Heart left ventricle (tissue), 13 donors: ENCODE results near the gene CHRNE.

Experiments used
- CTCF ChIP-seq, 12 donors: fragments of 200-600 bp; sonication (generic) in 4 of 12; IDR thresholded peaks; one replicate each; pipeline versions ENCODE4 v1.5.0 to v1.8.0; 2018 to 2022; ENCODE audit warnings: antibody characterized with exemption in 12 of 12, mild to moderate bottlenecking in 5 of 12
- POLR2A ChIP-seq, 2 donors: fragments of 450-650 bp; IDR thresholded peaks; one replicate each; pipeline ENCODE4 v1.6.1; 2017; ENCODE audit warnings: antibody characterized with exemption in 2 of 2, mild to moderate bottlenecking in 2 of 2, moderate library complexity in 2 of 2
- donor health status: ischemic (EF 13 %, LVEDD 7.1; RV severe dilation, severe dysfunction).
- donor health status: DM: no; HTN: yes; CAD: no.
- donor health status: DM: no; HTN: no; CAD: no.
- donor health status: ischemic (EF 25% LVEDD 6.9; RV normal size, moderate dysfunction).
- donor health status: ischemic (EF 25% LVEDD 5.7; RV mildly dilated, moderate dysfunction).
- donor health status: ischemic (EF 35%, LVEDD 5.7; RV mildly dilated, moderate dysfunction).
- donor health status: nonischemic (EF 11% LVEDD 7.7; RV severe dilation, severe dysfunction).
- donor health status: DM: yes; HTN: yes; CAD: no.
- donor health status: PGD.
- donor health status: ischemic (EF 29% LVEDD 5.4; RV normal size, mild dysfunction).
- donor health status: nonischemic (EF 23%, LVEDD 6.1; RV moderate dilation, normal function).

GRCh38 chr17:4951486-4951885 is 48.6 kb upstream of the CHRNE start:
- no peak for TF ChIP-seq CTCF (IDR thresholded peaks at IDR 0.05)
- no peak for TF ChIP-seq POLR2A (IDR thresholded peaks at IDR 0.05)
